Small intestine (tissue), 7 donors: ENCODE data around the gene SERPINB6. TPM values are rescaled to one million over a fixed set of nuclear protein-coding genes. Genes with fewer than 3 reads are reported as not detected.
"Not testable (repeated sequence)": the region's sequence is repeated elsewhere in the genome, so short reads cannot be mapped to it uniquely, and the experiment has no call there.

ENCODE experiments used
- DNase-seq, 2 donors: peaks; one replicate each; pipeline versions ENCODE4 v3.0.0 to v3.0.0-alpha.2; 2013
- FAIRE-seq: peaks from 2 replicates; lab custom pipeline; 2012; peaks lifted over from hg19 to GRCh38; lab: Jason Lieb, UNC
- H3K27ac ChIP-seq, 3 donors: one replicate each; pipeline ENCODE4 v1.5.1; 2013; ENCODE audit warnings: low read length in 2 of 3, mild to moderate bottlenecking in 2 of 3, control low read depth in 1 of 3, inconsistent platforms in 1 of 3, low read depth in 1 of 3, moderate library complexity in 1 of 3
- H3K27me3 ChIP-seq, 3 donors: one replicate each; pipeline ENCODE4 v1.6.1; 2013; ENCODE audit warnings: low read length in 3 of 3, inconsistent platforms in 1 of 3; ENCODE audit not compliant: control insufficient read depth in 3 of 3, insufficient read depth in 3 of 3
- H3K36me3 ChIP-seq, 3 donors: one replicate each; pipeline ENCODE4 v1.6.1; 2013; ENCODE audit warnings: low read length in 3 of 3, inconsistent platforms in 1 of 3, low read depth in 1 of 3, mild to moderate bottlenecking in 1 of 3, moderate library complexity in 1 of 3; ENCODE audit not compliant: control insufficient read depth in 3 of 3, insufficient read depth in 2 of 3
- H3K4me1 ChIP-seq, 3 donors: one replicate each; pipeline ENCODE4 v1.6.1; 2013; ENCODE audit warnings: low read length in 2 of 3, inconsistent platforms in 1 of 3, low read depth in 1 of 3, mild to moderate bottlenecking in 1 of 3, moderate library complexity in 1 of 3; ENCODE audit not compliant: control insufficient read depth in 3 of 3, insufficient read depth in 2 of 3
- H3K4me3 ChIP-seq, 3 donors: one replicate each; pipeline ENCODE4 v1.5.1; 2013; ENCODE audit warnings: low read length in 3 of 3, control low read depth in 1 of 3, inconsistent platforms in 1 of 3, low read depth in 1 of 3, mild to moderate bottlenecking in 1 of 3, moderate library complexity in 1 of 3
- H3K9me3 ChIP-seq, 2 donors: one replicate each; pipeline ENCODE4 v1.6.1; 2013; ENCODE audit warnings: low read depth in 1 of 2, low read length in 1 of 2; ENCODE audit not compliant: control insufficient read depth in 2 of 2, insufficient read depth in 1 of 2
- WGBS, 3 donors: extraction: QIAGEN DNeasy Blood & Tissue Kit; methylation state at CpG; one replicate each; pipeline ENCODE4 v1.1.7; 2013; 5-methylcytosine and 5-hydroxymethylcytosine counted together
- polyA plus RNA-seq, 4 donors: library from polyadenylated mRNA; stranded (reverse) in 3 of 4; unstranded in 1 of 4; fragments of 200-250 nt in 3 of 4; fragments of 120-200 nt in 1 of 4; gene quantifications; one replicate each; pipeline versions ENCODE4 v1.2.1 to v1.2.3, GENCODE V29; 2013
- donor health status: healthy with polysubstance abuse.
- donor health status: control.
- donor health status: control.
- donor health status: Bipolar disorder and iron deficiency.
- donor health status: healthy.

SERPINB6 gene
- polyA plus RNA-seq, 4 donors, result 280 to 539 (median 418) TPM

- Histone ChIP-seq H3K4me3 (peak overlapping the region; percentile 10 to 59 (median 34)), H3K9me3 (no peaks in the 10 kb centered on the region), H3K27ac (peak overlapping the region; percentile 77 to 99 (median 87)), H3K27me3 (no peaks in the 10 kb centered on the region), H3K4me1 (peaks cover 0 to 10% (median 0%) of the 10 kb centered on the region in 3 donors), H3K36me3 (peaks cover 0 to 8% (median under 1%) of the 10 kb centered on the region in 3 donors)
- FAIRE-seq, result no peak
- DNase-seq, result peak; percentile 94 to 95
- 1% methylated on average over 29 to 30 of the region's 30 CpGs for WGBS, 3 donors
Observed at GRCh38 chr6:2998998-2999617, 27.7 kb upstream of the SERPINB6 start.

GRCh38 chr6:2998249-2998997 lies 27.1 kb upstream of the SERPINB6 start:
- Histone ChIP-seq H3K4me1 (peaks cover 0 to 13% (median 0%) of the 10 kb centered on the region in 3 donors), H3K27ac (peak overlapping the region; percentile 77 to 99 (median 87)), H3K4me3 (peak overlapping the region in 1 of 3 donors; percentile 59)
- DNase-seq (peak; percentile 37 to 54), FAIRE-seq (peak; percentile 94)
- not testable (repeated sequence) for H3K9me3 ChIP-seq, H3K27me3 ChIP-seq, H3K36me3 ChIP-seq
- 2 to 5% (median 3%) methylated on average over 9 to 12 of the region's 16 CpGs for WGBS, 3 donors

GRCh38 chr6:2993755-2994317 lies 22.5 kb upstream of the SERPINB6 start:
- DNase-seq, result peak in 1 of 2 donors; percentile 9
- peaks cover 0 to 21% (median 0%) of the 10 kb centered on the region in 3 donors for H3K4me1 ChIP-seq
- H3K27me3 ChIP-seq, result no peaks in the 10 kb centered on the region
- WGBS, 3 donors, result 81 to 89% (median 88%) methylated on average over 4 of the region's 4 CpGs
- FAIRE-seq, result no peak
- H3K36me3 ChIP-seq, result peaks cover 0 to 2% (median 0%) of the 10 kb centered on the region in 3 donors
- H3K9me3 ChIP-seq, result no peaks in the 10 kb centered on the region
- no peak overlapping the region for H3K27ac ChIP-seq
- no peak overlapping the region for H3K4me3 ChIP-seq

GRCh38 chr6:2992330-2992979 lies 21.1 kb upstream of the SERPINB6 start:
- DNase-seq, result no peak
- no peaks in the 10 kb centered on the region for H3K9me3 ChIP-seq
- H3K27me3 ChIP-seq, result no peaks in the 10 kb centered on the region
- peaks cover 4 to 24% (median 5%) of the 10 kb centered on the region in 3 donors for H3K4me1 ChIP-seq
- WGBS, 3 donors, result 82 to 95% (median 91%) methylated on average over 6 of the region's 6 CpGs
- no peak for FAIRE-seq
- H3K27ac ChIP-seq, result no peak overlapping the region
- no peak overlapping the region for H3K4me3 ChIP-seq
- peaks cover 0 to 2% (median 0%) of the 10 kb centered on the region in 3 donors for H3K36me3 ChIP-seq

- Histone ChIP-seq H3K27ac (peak overlapping the region; percentile 95 to 100 (median 99)), H3K9me3 (no peaks in the 10 kb centered on the region), H3K27me3 (no peaks in the 10 kb centered on the region), H3K4me1 (peaks cover 5 to 37% (median 11%) of the 10 kb centered on the region in 3 donors), H3K36me3 (peaks cover 0 to 2% (median 0%) of the 10 kb centered on the region in 3 donors), H3K4me3 (peak overlapping the region in 2 of 3 donors; percentile 85 to 91)
- WGBS, 3 donors, result 3 to 6% (median 5%) methylated on average over 10 of the region's 10 CpGs
- FAIRE-seq (no peak), DNase-seq (peak in 1 of 2 donors; percentile 55)
Observed at GRCh38 chr6:2990932-2991506, 19.7 kb upstream of the SERPINB6 start.

GRCh38 chr6:2990248-2990931 lies 19.0 kb upstream of the SERPINB6 start:
- WGBS, 3 donors, result 1 to 4% (median 3%) methylated on average over 19 of the region's 19 CpGs
- FAIRE-seq (no peak), DNase-seq (peak; percentile 70 to 72)
- Histone ChIP-seq H3K4me1 (peaks cover 5 to 42% (median 11%) of the 10 kb centered on the region in 3 donors), H3K9me3 (no peaks in the 10 kb centered on the region), H3K27me3 (no peaks in the 10 kb centered on the region), H3K27ac (peak overlapping the region; percentile 95 to 100 (median 99)), H3K36me3 (peaks cover 0 to 2% (median 0%) of the 10 kb centered on the region in 3 donors), H3K4me3 (peak overlapping the region; percentile 56 to 91 (median 85))

- peaks cover 5 to 50% (median 11%) of the 10 kb centered on the region in 3 donors for H3K4me1 ChIP-seq
- FAIRE-seq (no peak), DNase-seq (peak; percentile 98 to 99)
- 0% methylated on average over 22 of the region's 22 CpGs for WGBS, 3 donors
- peaks cover 0 to 2% (median 0%) of the 10 kb centered on the region in 3 donors for H3K36me3 ChIP-seq
- H3K4me3 ChIP-seq, result peak overlapping the region; percentile 65 to 91 (median 85)
- H3K27me3 ChIP-seq, result no peaks in the 10 kb centered on the region
- no peaks in the 10 kb centered on the region for H3K9me3 ChIP-seq
- peak overlapping the region; percentile 95 to 100 (median 99) for H3K27ac ChIP-seq
Observed at GRCh38 chr6:2989332-2990247, 18.2 kb upstream of the SERPINB6 start.
